ENCODE data around the gene BAIAP2. TPM values are rescaled to one million over a fixed set of nuclear protein-coding genes. Genes with fewer than 3 reads are reported as not detected.

Gene BAIAP2
- total and polyA plus RNA-seq, 12 donors: 3.1 to 33.4 (median 14.6) TPM

DNA sequence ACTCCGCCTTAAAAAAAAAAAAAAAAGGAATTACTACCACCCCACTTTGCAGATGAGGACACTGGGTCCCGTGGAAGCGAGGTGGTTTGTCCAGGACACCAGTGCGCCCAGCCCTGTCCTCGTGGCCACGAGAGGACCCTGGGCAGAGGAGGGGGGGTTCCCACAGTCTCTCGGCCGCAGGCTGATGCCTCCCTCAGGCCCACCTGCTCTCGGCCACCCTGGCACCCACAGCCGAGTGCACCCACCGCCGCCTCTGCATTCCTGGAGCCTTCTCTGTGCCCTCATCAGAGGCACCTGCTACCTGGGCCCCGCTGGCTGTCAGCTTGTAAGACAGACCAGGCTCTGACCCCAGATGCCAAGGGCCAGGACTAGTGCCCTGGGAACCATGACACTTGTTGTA lies 102.3 kb downstream of the BAIAP2 start:
- no peaks in the 10 kb centered on the region for H3K27me3 ChIP-seq
- 85 to 96% (median 88%) methylated on average over 2 to 13 of the region's 13 CpGs for WGBS, 4 donors
- no peak overlapping the region for H3K27ac ChIP-seq
- intact Hi-C loops (cut with DNase I): no loop called here
- no peaks in the 10 kb centered on the region for H3K36me3 ChIP-seq (replicated peaks in 1 of 2)
- TF ChIP-seq, protein P1, sequence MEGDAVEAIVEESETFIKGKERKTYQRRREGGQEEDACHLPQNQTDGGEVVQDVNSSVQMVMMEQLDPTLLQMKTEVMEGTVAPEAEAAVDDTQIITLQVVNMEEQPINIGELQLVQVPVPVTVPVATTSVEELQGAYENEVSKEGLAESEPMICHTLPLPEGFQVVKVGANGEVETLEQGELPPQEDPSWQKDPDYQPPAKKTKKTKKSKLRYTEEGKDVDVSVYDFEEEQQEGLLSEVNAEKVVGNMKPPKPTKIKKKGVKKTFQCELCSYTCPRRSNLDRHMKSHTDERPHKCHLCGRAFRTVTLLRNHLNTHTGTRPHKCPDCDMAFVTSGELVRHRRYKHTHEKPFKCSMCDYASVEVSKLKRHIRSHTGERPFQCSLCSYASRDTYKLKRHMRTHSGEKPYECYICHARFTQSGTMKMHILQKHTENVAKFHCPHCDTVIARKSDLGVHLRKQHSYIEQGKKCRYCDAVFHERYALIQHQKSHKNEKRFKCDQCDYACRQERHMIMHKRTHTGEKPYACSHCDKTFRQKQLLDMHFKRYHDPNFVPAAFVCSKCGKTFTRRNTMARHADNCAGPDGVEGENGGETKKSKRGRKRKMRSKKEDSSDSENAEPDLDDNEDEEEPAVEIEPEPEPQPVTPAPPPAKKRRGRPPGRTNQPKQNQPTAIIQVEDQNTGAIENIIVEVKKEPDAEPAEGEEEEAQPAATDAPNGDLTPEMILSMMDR (IDR thresholded peaks at IDR 0.05): no peak
- no peak for TF ChIP-seq POLR2A (IDR thresholded peaks at IDR 0.05)
- H3K9me3 ChIP-seq (replicated peaks in 1 of 3): no peaks in the 10 kb centered on the region
- H3K4me1 ChIP-seq (replicated peaks in 1 of 2): no peaks in the 10 kb centered on the region
- no peak for DNase-seq
- no peak overlapping the region for H3K4me3 ChIP-seq

DNA sequence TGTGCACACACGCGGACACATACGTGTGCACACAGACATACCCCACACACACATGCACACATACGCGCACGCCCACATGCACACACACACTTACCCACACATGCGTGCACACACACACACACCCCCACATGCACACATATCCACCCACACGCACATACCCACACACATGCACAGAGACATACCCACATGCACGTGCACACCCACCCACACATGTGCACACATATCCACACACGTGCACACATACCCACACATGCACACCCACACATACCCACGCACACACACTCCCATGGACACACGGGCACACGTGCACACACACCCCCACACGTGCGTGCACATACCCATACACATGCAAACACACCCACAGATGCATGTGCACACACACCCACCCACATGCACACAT lies 103.1 kb downstream of the BAIAP2 start:
- no peak for TF ChIP-seq POLR2A (IDR thresholded peaks at IDR 0.05)
- TF ChIP-seq, protein P1 (IDR thresholded peaks at IDR 0.05): no peak
- intact Hi-C loops (cut with DNase I): no loop called here
- DNase-seq: no peak

DNA sequence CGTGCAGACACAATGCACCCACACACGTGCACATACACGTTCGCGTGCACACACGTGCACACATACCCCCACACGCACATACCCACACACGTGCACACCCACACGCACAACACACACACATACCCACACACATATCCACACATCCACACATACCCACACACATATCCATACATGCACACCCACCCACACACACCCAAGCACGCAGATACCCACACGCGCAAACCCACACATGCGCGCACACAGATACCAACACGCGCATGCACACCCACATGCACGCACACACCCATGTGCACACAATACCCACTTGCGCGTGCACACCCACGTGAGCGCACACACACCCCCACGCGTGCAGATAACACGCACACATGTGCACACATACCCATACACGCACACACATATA lies 103.5 kb downstream of the BAIAP2 start:
- Histone ChIP-seq H3K4me1 (replicated peaks in 1 of 2) (peaks cover 0 to 9% of the 10 kb centered on the region in 2 donors), H3K4me3 (no peak overlapping the region), H3K36me3 (replicated peaks in 1 of 2) (no peaks in the 10 kb centered on the region), H3K27ac (no peak overlapping the region), H3K9me3 (replicated peaks in 1 of 3) (no peaks in the 10 kb centered on the region), H3K27me3 (no peaks in the 10 kb centered on the region)
- DNase-seq: no peak
- 92 to 94% (median 93%) methylated on average over 25 of the region's 25 CpGs for WGBS, 4 donors
- TF ChIP-seq, protein P1 (IDR thresholded peaks at IDR 0.05): no peak
- TF ChIP-seq POLR2A (IDR thresholded peaks at IDR 0.05): no peak
- intact Hi-C loops (cut with DNase I): no loop called here

More for the DNA sequence above, 103.1 kb downstream of the BAIAP2 start:
- Histone ChIP-seq H3K9me3 (replicated peaks in 1 of 3) (no peaks in the 10 kb centered on the region), H3K27ac (no peak overlapping the region), H3K27me3 (no peaks in the 10 kb centered on the region), H3K4me3 (no peak overlapping the region), H3K36me3 (replicated peaks in 1 of 2) (no peaks in the 10 kb centered on the region), H3K4me1 (replicated peaks in 1 of 2) (peaks cover 0 to 8% of the 10 kb centered on the region in 2 donors)
- WGBS, 4 donors: 82 to 93% (median 89%) methylated on average over 13 to 15 of the region's 15 CpGs

DNA sequence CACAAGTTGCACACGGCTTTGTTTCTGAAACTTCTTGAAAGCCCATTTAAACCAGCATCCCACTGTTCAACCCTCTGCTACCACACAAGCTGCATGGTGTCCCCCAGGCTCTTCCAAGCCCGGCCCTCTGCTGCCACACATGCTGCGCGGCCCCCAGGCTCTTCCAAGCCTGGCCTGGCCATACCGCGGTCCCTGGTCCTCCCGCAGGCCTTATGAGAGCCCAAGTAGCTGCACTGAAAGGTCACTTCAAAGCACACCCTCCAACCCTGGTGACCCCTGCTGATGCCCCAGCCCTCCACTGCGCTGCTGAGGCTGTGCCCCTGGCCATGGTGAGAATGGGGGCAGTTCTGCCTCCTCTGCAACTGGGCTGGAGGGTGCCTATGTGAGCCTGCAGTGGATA lies 104.5 kb downstream of the BAIAP2 start:
- Histone ChIP-seq H3K27me3 (no peaks in the 10 kb centered on the region), H3K9me3 (replicated peaks in 1 of 3) (no peaks in the 10 kb centered on the region), H3K36me3 (replicated peaks in 1 of 2) (no peaks in the 10 kb centered on the region), H3K27ac (no peak overlapping the region), H3K4me1 (replicated peaks in 1 of 2) (peaks cover 0 to 9% of the 10 kb centered on the region in 2 donors), H3K4me3 (no peak overlapping the region)
- 61 to 95% (median 86%) methylated on average over 4 to 8 of the region's 8 CpGs for WGBS, 4 donors
- intact Hi-C loops (cut with DNase I): no loop called here
- TF ChIP-seq, protein P1 (IDR thresholded peaks at IDR 0.05): no peak
- DNase-seq: no peak
